GM12801 (cell line): Measurements from ENCODE around the gene SMIM31.

Source experiments
- CTCF ChIP-seq: IDR thresholded peaks from one replicate; pipeline ENCODE4 v1.5.1; 2011; ENCODE audit warnings: control low read depth; ENCODE audit not compliant: insufficient read length; ENCODE audit errors: extremely low read depth

SMIM31 gene

GRCh38 chr4:164783976-164784375 is 30.0 kb downstream of the SMIM31 start:
- no peak for TF ChIP-seq CTCF

DNA sequence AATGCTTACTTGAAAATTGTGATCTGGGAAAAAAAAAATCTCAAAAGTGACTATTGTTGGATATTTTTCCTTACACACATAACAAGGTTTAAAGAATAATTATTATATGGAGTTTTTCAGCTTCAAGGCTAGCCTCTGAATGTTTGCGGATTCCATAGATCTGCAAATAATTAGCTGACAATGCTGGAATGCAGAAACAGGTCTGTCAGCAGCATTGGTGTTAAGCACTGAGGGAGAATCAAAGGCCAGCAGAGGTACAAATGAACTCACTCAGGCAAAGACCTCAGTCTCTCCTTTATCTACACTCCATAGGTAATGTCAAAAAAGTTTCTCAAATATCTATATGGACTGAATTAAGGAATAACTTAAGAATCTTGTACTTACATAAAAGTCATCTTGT is 35.1 kb downstream of the SMIM31 start:
- TF ChIP-seq CTCF: no peak

GRCh38 chr4:164790249-164790648 is 36.3 kb downstream of the SMIM31 start:
- no peak for TF ChIP-seq CTCF

DNA sequence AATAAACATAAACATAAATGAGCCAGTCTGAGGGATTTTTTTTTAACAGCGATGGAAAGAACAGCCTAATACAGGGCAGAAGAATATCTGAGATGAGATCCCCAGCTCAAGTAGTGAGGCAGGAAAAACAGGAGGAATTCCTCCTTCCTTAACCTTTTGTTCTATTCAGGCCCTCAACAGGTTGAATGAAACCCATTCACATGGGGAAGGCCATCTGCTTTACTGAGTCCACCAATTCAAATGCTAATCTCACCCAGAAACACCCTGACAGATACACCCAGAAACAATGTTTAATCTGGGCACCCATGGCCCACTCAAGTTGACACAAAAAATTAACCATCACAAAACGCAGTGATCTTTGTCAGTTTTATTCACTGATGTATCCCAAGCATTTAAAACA is 45.5 kb downstream of the SMIM31 start:
- TF ChIP-seq CTCF: no peak

DNA sequence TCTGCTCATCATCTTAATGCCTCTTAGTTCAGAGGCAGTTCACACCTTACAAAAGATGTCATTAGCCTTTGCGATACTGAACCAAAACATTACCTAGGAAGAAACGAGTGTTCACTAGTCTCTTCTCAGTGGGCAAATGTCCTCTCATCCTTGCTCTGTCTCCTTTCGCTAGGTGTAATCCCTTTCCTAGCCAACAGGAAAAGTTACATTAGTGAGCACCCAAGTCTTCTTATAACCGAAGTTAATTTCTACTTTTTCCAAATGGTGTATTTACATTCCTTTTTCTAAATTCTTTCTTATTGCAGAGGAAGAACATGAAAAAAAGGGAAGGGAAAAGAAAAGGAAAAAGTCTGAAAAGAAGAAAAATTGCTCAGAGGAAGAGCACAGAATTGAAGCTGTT is 46.9 kb downstream of the SMIM31 start:
- TF ChIP-seq CTCF: no peak

DNA sequence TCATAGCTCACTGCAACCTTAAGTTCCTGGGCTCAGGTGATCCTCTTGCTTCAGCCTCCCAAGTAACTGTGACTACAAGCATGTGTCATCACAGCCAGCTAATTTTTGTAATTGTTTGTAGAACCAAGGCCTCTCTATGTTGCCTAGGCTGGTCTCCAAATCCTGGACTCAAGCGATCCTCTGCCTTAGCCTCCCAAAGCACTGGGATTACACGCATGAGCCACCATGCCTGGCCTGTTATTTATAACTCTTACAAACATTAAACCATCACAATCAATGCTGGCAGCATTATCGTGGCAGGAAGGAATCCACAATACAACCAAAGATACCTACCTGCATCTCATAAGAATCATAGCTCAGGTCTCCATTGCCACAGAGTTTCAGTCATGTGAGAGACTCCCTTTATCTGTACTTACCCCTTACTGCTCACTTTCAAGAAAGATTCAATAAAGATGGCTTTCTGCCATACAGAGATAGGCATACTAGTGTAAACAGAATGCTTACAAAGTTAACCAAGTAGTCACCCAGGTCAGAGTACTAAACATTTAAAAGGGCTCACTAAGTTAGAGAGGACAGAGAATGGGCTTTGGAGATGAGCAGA is 48.5 kb downstream of the SMIM31 start:
- TF ChIP-seq CTCF: no peak

- no peak for TF ChIP-seq CTCF
Measured at GRCh38 chr4:164803702-164804101, 49.8 kb downstream of the SMIM31 start.
